HUES64 (cell line): ENCODE measurements around the gene TAF4B.
"Not testable (repeated sequence)": the region's sequence is repeated elsewhere in the genome, so short reads cannot be mapped to it uniquely, and the experiment has no call there.

Experiments used
- H3K27ac ChIP-seq: 2 replicates; pipeline ENCODE4 v1.7.0; 2013; ENCODE audit warnings: low read depth, low read length, inconsistent platforms
- H3K27me3 ChIP-seq: 2 replicates; pipeline ENCODE4 v1.6.1; 2013; ENCODE audit warnings: mild to moderate bottlenecking, low read length; ENCODE audit not compliant: insufficient read depth
- H3K36me3 ChIP-seq: 2 replicates; pipeline ENCODE4 v1.6.1; 2013; ENCODE audit warnings: mild to moderate bottlenecking, low read length; ENCODE audit not compliant: insufficient read depth
- H3K4me1 ChIP-seq: 2 replicates; pipeline ENCODE4 v1.6.1; 2013; ENCODE audit warnings: mild to moderate bottlenecking, low read length, moderate library complexity; ENCODE audit not compliant: insufficient read depth
- H3K4me3 ChIP-seq: 2 replicates; pipeline ENCODE4 v1.5.1; 2013; ENCODE audit warnings: mild to moderate bottlenecking, low read length, moderate library complexity
- H3K9ac ChIP-seq: 2 replicates; pipeline ENCODE4 v1.6.1; 2013; ENCODE audit warnings: mild to moderate bottlenecking, low read depth, low read length
- H3K9me3 ChIP-seq: 2 replicates; pipeline ENCODE4 v1.6.1; 2013; ENCODE audit warnings: low read depth, low read length; ENCODE audit not compliant: insufficient read depth
- WGBS: fragments of 150-250, 120-280 bp; methylation state at CpG from one replicate; pipeline ENCODE4 v1.1.7; 2013; ENCODE audit warnings: missing lambda C conversion rate; 5-methylcytosine and 5-hydroxymethylcytosine counted together

The TAF4B gene

GRCh38 chr18:26208977-26209376, 17.3 kb upstream of the TAF4B start:
- H3K27me3 ChIP-seq, result no peaks in the 10 kb centered on the region
- 95% methylated on average over 2 of the region's 2 CpGs for whole genome bisulfite sequencing
- no peaks in the 10 kb centered on the region for H3K4me1 ChIP-seq
- H3K9ac ChIP-seq, result no peak overlapping the region
- H3K4me3 ChIP-seq, result no peak overlapping the region
- no peak overlapping the region for H3K27ac ChIP-seq
- H3K36me3 ChIP-seq, result no peaks in the 10 kb centered on the region
- no peaks in the 10 kb centered on the region for H3K9me3 ChIP-seq

- WGBS, result 94% methylated on average over 4 of the region's 4 CpGs
- H3K4me1 ChIP-seq, result no peaks in the 10 kb centered on the region
- no peak overlapping the region for H3K9ac ChIP-seq
- no peak overlapping the region for H3K27ac ChIP-seq
- H3K27me3 ChIP-seq, result no peaks in the 10 kb centered on the region
- no peak overlapping the region for H3K4me3 ChIP-seq
- H3K9me3 ChIP-seq, result no peaks in the 10 kb centered on the region
- no peaks in the 10 kb centered on the region for H3K36me3 ChIP-seq
Observed at GRCh38 chr18:26210147-26210546, 16.1 kb upstream of the TAF4B start.

- H3K4me3 ChIP-seq, result no peak overlapping the region
- H3K27ac ChIP-seq, result no peak overlapping the region
- WGBS, result 90% methylated on average over 7 of the region's 7 CpGs
- H3K36me3 ChIP-seq, result no peaks in the 10 kb centered on the region
- H3K4me1 ChIP-seq, result no peaks in the 10 kb centered on the region
- no peaks in the 10 kb centered on the region for H3K27me3 ChIP-seq
- H3K9ac ChIP-seq, result no peak overlapping the region
- no peaks in the 10 kb centered on the region for H3K9me3 ChIP-seq
Observed at GRCh38 chr18:26215247-26215970, 10.8 kb upstream of the TAF4B start.

- H3K9ac ChIP-seq, result no peak overlapping the region
- no peak overlapping the region for H3K27ac ChIP-seq
- no peaks in the 10 kb centered on the region for H3K9me3 ChIP-seq
- 76% methylated on average over 6 of the region's 7 CpGs for WGBS
- H3K36me3 ChIP-seq, result no peaks in the 10 kb centered on the region
- H3K4me1 ChIP-seq, result peaks cover 16% of the 10 kb centered on the region
- peaks cover 11% of the 10 kb centered on the region for H3K27me3 ChIP-seq
- H3K4me3 ChIP-seq, result no peak overlapping the region
Observed at GRCh38 chr18:26225022-26225693, 1.1 kb upstream of the TAF4B start.

GRCh38 chr18:26225915-26226228, 373 bp upstream of the TAF4B start:
- WGBS, result 51% methylated on average over 8 of the region's 8 CpGs
- Histone ChIP-seq H3K27ac (no peak overlapping the region), H3K4me1 (peaks cover 22% of the 10 kb centered on the region)

GRCh38 chr18:26227051-26227670, 916 bp downstream of the TAF4B start:
- Histone ChIP-seq H3K36me3 (no peaks in the 10 kb centered on the region), H3K4me1 (peaks cover 22% of the 10 kb centered on the region; the same call in 1 of the 2 replicates), H3K27me3 (peaks cover 11% of the 10 kb centered on the region), H3K9ac (peak overlapping the region; percentile 85), H3K4me3 (peak overlapping the region; percentile 81), H3K9me3 (no peaks in the 10 kb centered on the region), H3K27ac (peak overlapping the region; percentile 58; the same call in 1 of the 2 replicates)
- 6% methylated on average over 28 of the region's 28 CpGs for WGBS

More at GRCh38 chr18:26225915-26226228, 373 bp upstream of the TAF4B start:
- Histone ChIP-seq H3K36me3 (no peaks in the 10 kb centered on the region), H3K4me3 (peak overlapping the region; percentile 81), H3K9ac (no peak overlapping the region), H3K27me3 (peaks cover 11% of the 10 kb centered on the region), H3K9me3 (no peaks in the 10 kb centered on the region)

- Histone ChIP-seq H3K9ac (no peak overlapping the region), H3K4me3 (peak overlapping the region; percentile 81; the same call in 1 of the 2 replicates)
- 71% methylated on average over 6 of the region's 6 CpGs for WGBS
Observed at GRCh38 chr18:26228562-26229260, 2.5 kb downstream of the TAF4B start.

GRCh38 chr18:26230497-26230896, 4.3 kb downstream of the TAF4B start:
- peaks cover 11% of the 10 kb centered on the region for H3K27me3 ChIP-seq
- no peak overlapping the region for H3K27ac ChIP-seq
- no peaks in the 10 kb centered on the region for H3K9me3 ChIP-seq
- H3K36me3 ChIP-seq, result no peaks in the 10 kb centered on the region
- 88% methylated on average over 8 of the region's 8 CpGs for WGBS
- no peak overlapping the region for H3K4me3 ChIP-seq
- peaks cover 45% of the 10 kb centered on the region for H3K4me1 ChIP-seq
- no peak overlapping the region for H3K9ac ChIP-seq

More at GRCh38 chr18:26228562-26229260, 2.5 kb downstream of the TAF4B start:
- Histone ChIP-seq H3K36me3 (no peaks in the 10 kb centered on the region), H3K27ac (no peak overlapping the region), H3K4me1 (peaks cover 32% of the 10 kb centered on the region), H3K27me3 (peaks cover 11% of the 10 kb centered on the region), H3K9me3 (no peaks in the 10 kb centered on the region)

- H3K27me3 ChIP-seq, result no peaks in the 10 kb centered on the region; the same call in 1 of the 2 replicates
- H3K27ac ChIP-seq, result peak overlapping the region; percentile 88
- no peak overlapping the region for H3K9ac ChIP-seq
- H3K36me3 ChIP-seq, result no peaks in the 10 kb centered on the region
- peak overlapping the region; percentile 10; the same call in 1 of the 2 replicates for H3K4me3 ChIP-seq
- 3% methylated on average over 5 of the region's 5 CpGs for WGBS
- peaks cover 53% of the 10 kb centered on the region for H3K4me1 ChIP-seq
- no peaks in the 10 kb centered on the region for H3K9me3 ChIP-seq
Observed at GRCh38 chr18:26233208-26233607, 7.0 kb downstream of the TAF4B start.

- WGBS, result 80% methylated on average over 1 of the region's 2 CpGs
- not testable (repeated sequence) for H3K9ac ChIP-seq, H3K27me3 ChIP-seq, H3K4me3 ChIP-seq, H3K27ac ChIP-seq, H3K9me3 ChIP-seq, H3K36me3 ChIP-seq
- peaks cover 45% of the 10 kb centered on the region for H3K4me1 ChIP-seq
Observed at GRCh38 chr18:26237363-26237762, 11.1 kb downstream of the TAF4B start.

- not testable (repeated sequence) for H3K9ac ChIP-seq, H3K27ac ChIP-seq, H3K9me3 ChIP-seq, H3K27me3 ChIP-seq, H3K36me3 ChIP-seq, H3K4me3 ChIP-seq
- WGBS, result 98% methylated on average over 3 of the region's 4 CpGs
- peaks cover 35% of the 10 kb centered on the region for H3K4me1 ChIP-seq
Observed at GRCh38 chr18:26238718-26239117, 12.5 kb downstream of the TAF4B start.
